ENCODE measurements around the gene KIF1A.
"Not testable (repeated sequence)": the region's sequence is repeated elsewhere in the genome, so short reads cannot be mapped to it uniquely, and the experiment has no call there.

KIF1A gene

DNA sequence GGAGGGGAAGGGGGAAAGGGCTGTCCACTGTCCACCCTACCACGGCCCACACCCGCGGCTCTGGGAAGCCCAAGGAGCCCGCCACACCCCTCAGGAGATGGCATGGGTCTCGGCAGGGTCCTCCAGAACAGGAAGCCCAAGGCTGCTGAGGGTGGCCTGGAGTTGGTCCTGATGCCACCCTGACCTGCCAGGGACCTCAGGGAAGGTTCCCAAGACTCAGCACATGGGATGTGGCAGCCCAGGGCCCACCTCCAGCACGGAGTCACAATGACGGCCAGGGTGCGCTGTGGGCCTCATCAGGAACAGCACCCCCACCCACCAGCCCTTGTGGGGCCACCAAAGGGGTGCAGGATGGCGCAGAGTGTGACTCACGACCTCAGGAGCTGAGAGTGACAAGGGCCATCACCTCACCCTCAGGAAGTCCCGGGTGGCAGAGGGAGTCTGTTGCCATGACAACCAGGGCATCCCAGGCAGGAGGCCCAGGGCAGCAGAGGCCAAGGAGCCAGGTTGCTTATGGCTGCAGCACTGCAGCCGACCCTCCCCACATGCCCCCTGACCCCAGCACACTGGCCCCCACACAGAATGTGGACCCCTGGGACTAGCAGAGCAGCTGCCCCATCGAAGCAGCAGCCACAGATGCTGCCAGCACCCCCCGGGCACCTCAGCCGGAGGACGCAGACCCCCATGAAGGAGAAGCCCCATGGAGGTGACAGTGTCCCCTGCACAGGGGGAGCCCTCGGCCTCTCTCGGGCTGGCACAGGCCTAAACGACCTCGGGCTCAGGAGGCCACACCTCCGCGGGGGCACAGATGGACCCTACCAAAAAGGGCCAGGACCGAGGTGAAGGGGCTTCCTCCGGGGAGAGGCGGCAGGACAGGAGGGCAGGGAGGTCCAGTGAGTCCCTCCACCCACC, 34.3 kb downstream of the KIF1A start:
- no peak for DNase-seq (ENCODE audit: low read depth)

DNA sequence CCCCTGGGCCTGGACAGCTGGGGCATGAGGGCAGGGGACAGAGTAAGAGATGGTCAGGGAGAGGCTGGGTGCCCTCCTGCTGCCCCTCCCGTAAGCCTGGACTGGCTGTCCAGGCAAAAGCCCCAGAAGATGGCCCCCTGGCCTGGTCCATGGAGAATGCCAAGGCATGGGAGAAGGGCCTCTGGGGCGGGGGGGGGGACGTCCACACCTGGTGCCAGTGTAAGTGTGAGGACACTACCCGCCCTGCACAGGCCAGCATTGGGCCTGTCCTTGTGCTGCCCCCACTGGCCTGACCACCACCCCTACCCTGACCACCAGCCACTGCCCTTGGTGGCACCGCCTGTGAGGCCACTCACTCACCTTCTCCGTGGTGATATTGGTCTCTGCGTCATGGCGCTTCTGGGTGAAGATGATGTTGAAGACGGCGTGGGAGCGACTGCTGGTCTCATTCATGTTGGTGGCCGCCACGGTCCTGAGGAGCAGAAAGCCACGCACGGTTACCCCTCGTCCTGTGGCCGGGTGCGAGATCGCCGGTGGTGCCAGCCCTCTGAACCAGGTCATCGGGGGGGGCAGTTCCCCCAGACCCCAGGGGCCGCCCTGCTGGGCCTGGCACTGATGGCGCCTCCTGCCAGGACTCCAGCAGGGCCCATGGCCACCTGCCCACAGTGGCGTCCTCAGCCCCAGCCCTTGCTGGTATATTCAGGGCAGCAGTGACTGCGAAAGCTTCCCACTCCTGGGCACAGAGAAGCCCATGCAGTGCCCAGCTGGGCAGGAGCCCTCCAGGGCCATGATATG, 35.2 kb downstream of the KIF1A start:
- DNase-seq (ENCODE audit: low read depth), result no peak

DNA sequence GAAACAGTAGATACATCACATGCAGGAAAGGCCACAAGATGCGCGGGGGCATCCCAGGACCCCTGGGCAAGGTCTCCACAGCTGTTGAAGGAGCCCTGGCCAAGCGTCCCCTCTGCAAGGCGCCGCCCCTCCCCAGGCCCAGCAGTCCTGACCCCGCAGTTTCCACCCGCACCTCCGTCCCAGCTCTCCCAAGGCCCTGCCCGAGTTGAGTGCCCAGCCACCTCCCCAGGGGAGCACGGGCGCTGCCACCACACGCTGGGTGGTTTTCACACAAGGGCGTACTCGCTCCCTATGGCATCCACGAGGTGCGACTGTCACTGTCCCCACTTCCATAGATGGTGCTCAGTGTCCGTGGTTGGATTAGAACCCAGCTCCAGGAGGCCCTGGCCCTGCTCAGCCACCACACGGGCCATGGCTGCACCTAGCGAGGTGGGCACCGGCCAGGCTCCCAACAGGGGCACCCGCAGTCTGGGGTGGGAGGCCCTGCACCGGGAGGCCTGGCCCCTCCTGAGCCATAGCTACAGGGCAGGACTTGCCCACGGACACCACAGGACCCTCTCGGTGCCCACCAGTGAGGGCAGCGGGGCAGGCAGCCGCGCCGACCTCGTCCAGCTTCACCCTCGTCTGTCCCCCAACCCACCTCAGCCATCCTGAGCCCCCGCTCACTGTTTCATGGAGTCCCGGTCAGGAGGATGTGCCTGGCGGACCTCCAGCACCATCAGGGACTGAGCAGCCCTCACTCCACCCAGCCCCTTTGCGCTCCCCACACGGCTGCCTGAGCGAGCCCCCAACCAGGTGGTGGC, 36.0 kb downstream of the KIF1A start:
- DNase-seq (ENCODE audit: low read depth), result no peak

DNA sequence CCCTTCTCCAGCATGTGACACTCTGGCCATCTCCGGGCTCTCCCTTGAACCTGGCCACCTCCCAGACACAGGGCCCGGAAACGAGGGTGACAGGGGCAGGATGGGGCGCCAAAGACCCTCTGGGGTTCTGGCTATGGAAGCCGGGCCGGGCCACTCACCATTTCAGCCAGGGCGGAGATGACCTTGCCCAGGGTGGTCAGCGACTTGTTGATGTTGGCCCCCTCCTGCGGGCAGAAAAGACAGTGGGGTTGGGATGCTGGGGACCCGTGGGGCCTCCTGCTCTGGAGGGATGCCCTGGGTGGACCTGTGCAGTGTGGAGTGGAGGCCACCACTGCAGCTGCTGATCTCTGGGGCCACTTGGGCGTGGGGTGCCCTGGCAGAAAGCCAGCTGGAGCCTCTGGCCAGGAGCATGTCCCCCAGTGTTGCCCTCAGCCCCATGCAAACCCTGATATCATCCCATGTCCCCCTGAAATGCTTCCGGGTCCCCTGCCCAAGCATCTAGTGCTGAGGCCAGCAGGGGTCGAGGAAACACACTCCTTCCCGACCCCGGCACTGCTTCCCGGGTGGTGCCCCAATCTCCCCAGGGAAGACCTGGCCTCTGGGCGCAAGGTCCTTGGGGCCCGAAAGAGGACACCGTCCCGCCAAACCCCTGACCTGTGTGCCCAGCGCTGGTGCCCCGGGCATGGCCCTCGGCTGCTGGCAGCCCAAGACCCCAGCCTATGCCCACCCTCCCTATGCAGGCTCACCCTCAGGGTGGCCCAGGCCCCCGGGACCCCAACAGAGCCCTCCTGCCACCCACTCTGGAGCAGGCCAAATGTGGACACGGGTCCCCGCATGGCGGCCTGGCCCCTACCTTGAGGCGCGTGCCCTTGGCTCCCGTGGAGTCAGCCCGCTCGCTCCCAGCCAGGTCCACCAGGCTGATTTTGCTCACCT, 36.9 kb downstream of the KIF1A start:
- no peak for DNase-seq (ENCODE audit: low read depth)

DNA sequence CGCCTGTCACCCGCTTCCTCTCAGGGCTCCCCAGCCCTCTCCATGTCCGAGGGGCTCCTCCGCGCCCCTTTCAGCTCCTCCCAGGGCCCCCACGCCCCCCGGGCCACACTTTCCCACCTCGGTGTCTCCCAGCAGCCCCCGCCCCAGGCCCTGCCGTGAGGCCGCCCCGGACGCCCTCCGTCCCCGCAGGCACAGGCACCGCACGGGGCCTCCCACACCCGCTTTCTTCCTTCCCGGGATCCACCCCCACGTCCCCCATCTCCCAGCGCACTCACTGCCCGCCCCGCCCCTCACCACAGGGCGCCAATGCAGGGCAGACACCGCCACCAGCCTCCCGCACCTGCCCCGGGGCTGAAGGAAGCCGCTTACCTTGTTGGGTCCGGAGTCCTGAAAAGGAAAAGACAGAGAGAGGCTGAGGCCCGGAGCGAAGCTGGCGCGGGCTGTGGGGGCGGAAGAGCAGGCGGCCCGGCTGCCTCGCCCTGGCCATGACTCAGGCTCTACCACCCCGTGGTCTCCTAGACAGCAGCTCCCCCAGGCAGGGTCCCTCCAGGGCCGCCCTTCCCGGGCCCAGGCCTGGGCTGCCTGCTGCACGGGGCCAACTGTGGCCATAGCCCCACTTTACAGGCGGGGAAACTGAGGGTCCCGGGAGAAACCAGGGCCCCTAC, 37.7 kb downstream of the KIF1A start:
- no peak for DNase-seq (ENCODE audit: low read depth)

DNA sequence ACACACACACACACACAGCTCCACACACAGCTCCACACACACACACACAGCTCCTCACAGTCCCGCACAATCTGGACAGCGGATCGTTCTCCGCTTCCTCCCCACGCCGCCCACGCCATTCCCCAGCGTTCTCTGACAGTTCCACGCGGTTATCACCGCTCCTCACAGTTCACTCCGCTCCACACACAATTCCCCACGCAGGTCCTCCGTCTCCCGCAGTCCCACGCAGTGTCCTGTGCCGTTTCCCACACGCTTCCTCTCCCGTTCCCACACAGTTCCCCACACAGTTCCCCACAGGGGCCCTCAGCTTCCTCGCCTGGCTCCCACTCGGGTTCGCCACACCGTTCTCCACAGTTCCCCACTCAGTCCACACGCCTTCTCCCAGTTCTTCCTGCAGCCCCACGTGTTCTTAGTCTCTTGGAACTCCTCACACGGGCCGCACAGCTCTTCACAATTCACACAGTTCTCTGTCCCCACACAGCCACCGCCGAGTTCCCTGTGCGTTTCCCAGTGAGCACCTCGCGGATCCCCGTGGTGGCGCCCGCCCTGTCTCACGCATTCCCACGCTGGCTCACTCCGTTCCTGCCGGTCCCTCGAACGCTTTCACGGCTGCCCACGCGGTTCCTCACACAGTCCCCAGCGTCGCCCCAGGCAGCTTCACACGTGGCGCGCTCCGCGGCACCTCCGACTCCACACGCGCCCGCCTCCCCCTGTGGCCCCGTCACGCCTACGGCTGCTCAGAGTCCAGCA, 38.4 kb downstream of the KIF1A start:
- DNase-seq (ENCODE audit: low read depth), result no peak

DNA sequence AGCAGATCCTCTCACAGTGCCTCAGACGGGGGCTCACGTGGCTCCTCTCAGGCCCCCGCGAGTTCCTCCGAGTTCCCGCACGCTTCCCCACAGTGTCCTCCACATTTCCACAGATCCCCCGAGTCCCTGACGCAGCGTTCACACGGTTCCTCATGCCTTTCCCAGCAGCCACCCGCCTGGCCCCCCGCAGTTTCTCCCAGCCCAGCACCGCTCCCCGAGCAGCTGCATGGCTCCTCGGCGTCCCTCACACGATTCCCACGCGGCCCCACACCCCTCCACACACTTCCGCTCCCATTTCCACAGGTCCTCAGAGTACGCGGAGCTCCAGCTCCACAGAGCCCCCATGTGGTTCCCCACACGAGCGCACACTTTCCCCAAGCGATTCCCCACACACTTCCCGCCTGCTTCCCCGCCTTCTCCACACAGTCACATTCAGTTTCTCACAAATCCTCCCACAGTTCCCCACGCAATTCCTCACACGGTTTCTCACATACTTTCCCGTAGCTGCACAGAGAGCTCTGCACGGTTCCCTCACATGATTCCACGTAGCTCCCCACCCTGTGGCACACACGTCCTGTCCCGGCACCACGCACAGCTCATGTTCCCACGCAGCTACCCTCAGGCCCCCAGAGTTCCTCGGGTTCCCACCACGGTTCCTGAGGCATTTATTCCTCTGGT, 39.9 kb downstream of the KIF1A start:
- DNase-seq (ENCODE audit: low read depth), result no peak

DNA sequence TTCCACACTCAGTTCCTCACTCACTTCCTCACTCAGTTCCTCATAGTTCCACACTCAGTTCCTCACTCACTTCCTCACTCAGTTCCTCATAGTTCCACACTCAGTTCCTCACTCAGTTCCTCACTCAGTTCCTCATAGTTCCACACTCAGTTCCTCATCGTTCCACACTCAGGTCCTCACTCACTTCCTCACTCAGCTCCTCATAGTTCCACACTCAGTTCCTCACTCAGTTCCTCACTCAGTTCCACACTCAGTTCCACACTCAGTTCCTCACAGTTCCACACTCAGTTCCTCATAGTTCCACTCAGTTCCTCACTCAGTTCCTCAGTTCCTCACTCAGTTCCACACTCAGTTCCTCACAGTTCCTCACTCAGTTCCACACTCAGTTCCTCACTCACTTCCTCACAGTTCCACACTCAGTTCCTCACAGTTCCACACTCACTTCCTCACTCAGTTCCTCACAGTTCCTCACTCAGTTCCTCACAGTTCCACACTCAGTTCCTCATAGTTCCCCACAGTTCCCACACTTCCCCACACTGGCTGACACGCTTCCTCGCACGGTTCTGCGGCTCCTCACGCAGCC, 40.7 kb downstream of the KIF1A start:
- DNase-seq (ENCODE audit: low read depth), result not testable (repeated sequence)

DNA sequence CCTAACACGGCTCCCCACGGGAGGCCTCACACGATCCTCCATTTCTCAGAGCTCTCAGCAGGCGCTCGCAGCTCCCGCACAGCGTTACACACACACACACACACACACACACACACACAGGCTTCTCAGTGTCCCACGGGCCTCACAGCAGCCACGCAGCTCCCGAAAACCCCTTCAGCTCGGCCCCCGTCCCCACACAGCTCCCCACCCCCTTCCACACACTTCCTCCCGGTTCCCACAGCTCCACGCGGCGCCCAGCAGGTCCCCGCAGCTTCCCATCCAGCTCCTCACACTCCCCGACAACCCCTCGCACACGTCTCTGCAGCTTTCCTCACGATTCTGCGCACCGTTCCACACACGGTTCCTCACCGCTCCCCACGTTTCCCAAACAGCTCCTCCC, 41.6 kb downstream of the KIF1A start:
- DNase-seq (ENCODE audit: low read depth), result no peak

DNA sequence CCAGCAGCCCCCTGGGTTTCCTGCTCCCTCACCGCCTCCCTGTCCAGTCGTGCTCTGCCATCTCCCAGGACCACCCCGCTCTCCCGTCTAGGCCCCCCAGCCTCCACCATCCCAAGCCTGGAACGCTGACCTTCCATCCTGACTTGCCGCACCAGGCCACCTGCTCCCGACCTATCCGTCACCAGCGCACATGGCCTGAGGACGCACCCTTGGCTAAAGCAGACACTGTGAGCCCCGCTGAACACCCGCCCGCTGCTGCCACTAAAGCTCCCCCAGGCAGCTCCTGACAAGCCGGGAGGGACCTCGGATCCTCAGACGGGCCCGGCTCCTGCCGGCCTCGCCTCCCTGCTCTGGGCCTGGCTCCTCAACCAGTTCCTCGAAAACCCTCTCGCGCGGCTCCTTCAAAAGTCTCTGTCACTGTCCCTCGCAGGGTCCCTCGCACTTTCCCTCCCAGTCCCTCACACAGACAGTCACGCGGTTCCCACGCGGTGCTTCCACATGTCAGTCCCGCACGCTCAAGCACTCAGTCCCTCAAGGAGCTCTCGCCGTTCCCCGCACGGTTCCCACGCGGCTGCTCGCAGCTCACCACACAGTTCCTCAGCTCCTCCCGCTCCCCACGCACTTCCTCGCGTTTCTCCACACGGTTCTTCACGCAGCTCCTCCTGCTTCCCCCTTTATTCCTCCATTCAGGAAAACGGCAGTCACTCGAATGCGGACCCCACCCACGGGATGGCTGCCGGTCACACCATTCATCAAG, 42.4 kb downstream of the KIF1A start:
- DNase-seq (ENCODE audit: low read depth), result no peak

DNA sequence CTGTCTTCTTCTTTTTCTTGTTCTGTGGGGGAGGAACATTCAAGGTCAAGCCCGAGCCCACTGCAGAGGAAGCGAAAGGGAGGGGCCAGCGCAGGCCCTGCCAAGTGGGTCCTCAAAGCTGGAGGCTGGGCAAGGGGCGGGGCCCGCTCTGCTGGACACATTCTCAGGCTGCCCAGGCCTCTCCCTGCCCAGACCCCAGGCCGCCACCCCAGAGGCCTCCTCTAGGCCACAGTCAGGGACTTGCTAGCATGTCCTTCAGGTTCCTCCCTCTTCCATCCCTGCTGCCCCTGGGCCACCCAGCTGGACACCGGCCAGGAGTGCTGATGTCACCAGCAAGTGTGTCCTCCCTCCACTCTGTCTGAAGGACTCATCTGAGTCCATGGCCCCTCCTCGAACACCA, 44.1 kb downstream of the KIF1A start:
- no peak for DNase-seq (ENCODE audit: low read depth)

DNA sequence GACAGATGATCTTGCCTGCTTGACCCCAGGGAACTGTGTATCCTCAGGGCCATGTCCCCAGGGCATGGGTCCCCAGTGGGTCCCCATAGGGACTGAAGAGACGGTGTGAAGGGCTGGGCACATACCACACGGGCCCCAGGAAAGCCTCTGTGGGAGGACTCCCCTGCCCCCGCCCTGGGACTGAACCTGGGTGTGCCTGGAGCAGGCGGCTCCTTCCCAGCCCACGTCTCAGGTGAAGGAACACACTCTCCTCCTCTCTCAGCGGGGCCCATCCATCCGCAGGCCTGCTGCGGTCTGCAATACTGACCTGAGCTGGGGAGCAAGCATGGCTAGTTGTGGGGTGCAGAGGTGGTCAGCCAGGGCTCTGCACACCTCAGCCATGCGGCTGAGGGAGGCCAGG, 45.2 kb downstream of the KIF1A start:
- DNase-seq (ENCODE audit: low read depth), result no peak

DNA sequence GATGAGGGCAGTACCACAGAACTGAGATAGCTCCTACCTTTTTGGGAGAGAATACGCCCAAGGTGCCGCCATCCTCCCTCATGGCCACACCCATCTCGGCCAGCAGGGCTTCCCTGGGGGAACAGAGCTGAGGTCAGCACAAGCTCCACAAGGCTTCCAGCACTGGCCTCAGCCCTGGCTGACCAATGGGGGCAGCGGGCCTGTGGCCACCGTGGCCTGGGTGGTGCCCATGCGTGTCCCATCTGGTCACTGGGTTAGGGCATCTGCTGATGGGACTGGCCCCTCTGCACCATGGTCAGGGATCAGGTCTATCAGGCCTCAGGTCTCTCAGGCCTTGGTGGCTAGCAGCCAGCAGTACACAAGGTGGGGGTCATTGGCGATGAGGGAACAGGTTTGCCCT, 50.9 kb downstream of the KIF1A start:
- no peak for DNase-seq (ENCODE audit: low read depth)

DNA sequence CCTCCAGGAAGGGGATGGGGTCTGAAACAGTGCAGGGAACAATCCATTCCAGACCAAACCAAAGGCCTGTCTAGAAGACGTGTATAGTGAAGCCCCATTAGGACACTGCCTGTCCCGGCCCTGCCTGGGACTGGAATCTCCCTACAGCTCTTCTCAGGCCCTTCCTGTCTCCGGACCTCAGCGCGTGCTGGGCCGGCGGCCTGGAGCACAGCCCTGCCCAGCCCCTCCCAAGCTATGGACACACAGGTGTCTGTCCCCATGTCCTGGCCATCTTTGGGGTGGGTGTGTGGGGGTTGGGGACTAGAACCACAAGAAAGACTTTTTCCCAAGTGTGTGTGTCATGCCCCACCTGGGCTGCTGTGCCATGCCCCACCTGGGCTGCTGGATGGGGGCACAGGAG, 51.8 kb downstream of the KIF1A start:
- no peak for DNase-seq (ENCODE audit: low read depth)

DNA sequence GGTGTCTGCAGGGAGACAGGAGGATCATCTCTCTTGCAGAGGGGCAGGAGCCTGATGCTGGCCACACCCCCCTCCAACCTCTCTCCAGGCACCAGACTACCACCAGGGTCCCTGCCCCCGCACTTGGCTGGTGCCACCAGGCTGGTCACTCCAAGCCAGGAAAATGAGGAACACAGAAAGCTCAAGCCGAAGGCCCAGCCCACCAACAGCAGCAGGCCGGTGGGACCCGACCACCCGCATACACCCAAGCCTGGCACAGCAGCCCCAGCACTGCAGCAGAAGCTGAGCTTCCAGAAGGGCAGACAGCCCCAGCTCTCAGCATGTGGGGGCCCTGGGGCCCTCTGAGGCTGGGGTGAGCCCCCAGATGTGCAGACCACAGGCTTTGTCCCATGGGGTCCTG, 52.7 kb downstream of the KIF1A start:
- DNase-seq (ENCODE audit: low read depth), result no peak

DNA sequence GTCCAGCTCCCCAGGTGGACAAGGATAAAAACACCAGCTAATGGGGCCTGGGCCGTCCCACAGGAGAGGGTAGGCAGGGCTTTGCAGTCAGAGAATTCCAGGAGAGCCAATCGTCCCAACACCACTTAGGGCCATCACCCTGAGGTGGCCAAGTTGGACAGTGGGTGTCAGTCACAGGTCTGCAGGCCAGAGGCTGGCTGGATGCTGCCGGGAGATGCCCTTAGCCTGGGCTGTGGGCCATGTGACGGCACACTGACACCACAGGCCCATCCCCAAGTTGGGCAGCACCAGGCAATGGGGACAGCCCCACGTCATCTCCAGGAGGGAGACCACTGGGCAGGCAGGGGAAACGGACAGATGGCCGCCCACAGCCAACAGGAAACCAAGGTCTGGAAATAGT, 53.9 kb downstream of the KIF1A start:
- DNase-seq (ENCODE audit: low read depth), result no peak

DNA sequence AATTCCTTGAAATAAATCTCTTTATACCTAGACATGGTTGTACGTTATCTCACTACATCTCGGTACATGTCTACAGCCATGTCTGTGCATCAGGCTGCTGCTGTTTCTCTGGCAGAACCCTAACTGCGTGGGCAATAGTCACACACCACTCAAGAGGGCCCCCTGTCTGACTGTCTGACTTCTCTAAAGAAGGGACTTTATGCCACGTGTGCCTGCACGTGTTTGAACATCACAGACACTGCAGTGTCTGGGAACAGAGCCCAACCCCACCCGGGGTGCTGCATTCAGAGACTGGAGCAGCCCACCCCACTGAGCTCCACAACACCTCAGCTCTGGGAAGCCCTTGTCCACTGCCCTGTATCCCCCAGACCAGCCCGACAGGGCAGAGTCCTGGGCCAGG, 55.0 kb downstream of the KIF1A start:
- DNase-seq (ENCODE audit: low read depth), result no peak

DNA sequence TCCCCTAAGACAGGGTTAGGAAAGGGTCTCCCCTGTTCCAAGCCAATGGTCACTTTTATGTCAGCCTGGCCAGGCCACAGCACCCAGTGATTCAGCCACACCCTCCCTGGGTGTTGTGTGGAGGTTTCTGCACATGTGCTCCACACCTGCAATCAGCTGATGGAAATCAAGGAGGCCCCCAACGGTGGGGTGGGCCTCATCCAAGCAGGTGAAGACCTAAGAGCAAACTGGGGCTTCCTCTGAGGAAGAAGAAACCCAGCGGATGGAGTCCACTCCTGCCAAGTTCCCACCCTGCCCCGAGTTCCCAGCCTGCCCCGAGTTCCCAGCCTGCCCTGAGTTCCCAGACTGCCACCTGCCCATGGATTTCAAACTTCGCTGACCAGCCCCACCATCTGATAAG, 55.4 kb downstream of the KIF1A start:
- DNase-seq (ENCODE audit: low read depth), result no peak

Data from activated T-helper 1 cell treated with Interleukin-2 at 50 U/mL for 16 hours (primary cell).